Stimulated activated naive CD8-positive, alpha-beta T cell treated with anti-CD3 and anti-CD28 coated beads, Interleukin-15, amount 100 ng/mL, for 72 hours (primary cell): ENCODE results near the gene DLGAP4.

ENCODE experiments used
- ATAC-seq: fragments of 150-1000 bp; cut with Tn5 transposase; 2 replicates; pipeline ENCODE4 v1.10.0; 2021; ENCODE audit warnings: mild to moderate bottlenecking, moderate library complexity
- DNase-seq, 2 donors: peaks; one replicate each; pipeline ENCODE4 v3.0.0; 2021 to 2022
- H3K27ac Mint-ChIP-seq, 2 donors: one replicate each; pipeline ENCODE4 v1.8.0; 2022; ENCODE audit warnings: mild to moderate bottlenecking in 2 of 2, mixed read lengths in 2 of 2, moderate library complexity in 2 of 2
- H3K27me3 Mint-ChIP-seq: one replicate; pipeline ENCODE4 v1.8.0; 2022; ENCODE audit warnings: mixed read lengths
- H3K4me1 Mint-ChIP-seq: one replicate; pipeline ENCODE4 v1.8.0; 2022; ENCODE audit warnings: mild to moderate bottlenecking, mixed read lengths
- H3K4me3 Mint-ChIP-seq, 2 donors: one replicate each; pipeline ENCODE4 v1.8.0; 2022; ENCODE audit warnings: mild to moderate bottlenecking in 2 of 2, mixed read lengths in 2 of 2, moderate library complexity in 1 of 2
- H3K9me3 Mint-ChIP-seq, 2 donors: one replicate each; pipeline ENCODE4 v1.8.0; 2022; ENCODE audit warnings: mixed read lengths in 2 of 2

The DLGAP4 gene

DNA sequence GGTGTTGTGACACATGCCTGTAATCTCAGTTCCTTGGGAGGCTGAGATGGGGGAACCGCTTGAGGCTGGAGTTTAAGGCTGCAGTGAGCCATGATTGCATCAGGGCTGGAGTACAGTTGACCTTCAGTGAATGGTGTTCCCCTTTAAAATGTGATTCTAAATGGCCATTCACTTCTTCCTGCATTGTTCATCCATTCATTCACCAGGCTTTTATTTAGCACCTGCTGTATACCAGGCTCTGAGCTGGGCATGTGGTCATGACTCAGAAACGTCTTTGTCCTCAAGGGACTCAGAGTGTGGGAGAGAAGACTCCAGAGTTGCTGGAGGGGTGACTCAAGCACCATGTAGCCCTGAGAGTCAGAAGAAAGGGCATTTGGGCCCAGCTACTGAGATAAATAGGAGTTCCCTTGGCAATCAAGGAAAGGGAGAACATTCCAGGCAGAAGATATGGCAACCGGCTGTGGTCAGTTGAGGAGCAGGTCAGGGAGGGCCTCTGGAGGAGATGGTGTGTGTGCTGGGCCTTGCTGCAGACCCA is 101.1 kb downstream of the DLGAP4 start:
- H3K4me1 Mint-ChIP-seq = no peaks in the 10 kb centered on the region
- peak overlapping the region; percentile 3 to 42 for H3K27ac Mint-ChIP-seq
- H3K9me3 Mint-ChIP-seq = no peaks in the 10 kb centered on the region
- ATAC-seq = no peak
- peaks cover 17% of the 10 kb centered on the region for H3K27me3 Mint-ChIP-seq
- no peak overlapping the region for H3K4me3 Mint-ChIP-seq
- DNase-seq = no peak

DNA sequence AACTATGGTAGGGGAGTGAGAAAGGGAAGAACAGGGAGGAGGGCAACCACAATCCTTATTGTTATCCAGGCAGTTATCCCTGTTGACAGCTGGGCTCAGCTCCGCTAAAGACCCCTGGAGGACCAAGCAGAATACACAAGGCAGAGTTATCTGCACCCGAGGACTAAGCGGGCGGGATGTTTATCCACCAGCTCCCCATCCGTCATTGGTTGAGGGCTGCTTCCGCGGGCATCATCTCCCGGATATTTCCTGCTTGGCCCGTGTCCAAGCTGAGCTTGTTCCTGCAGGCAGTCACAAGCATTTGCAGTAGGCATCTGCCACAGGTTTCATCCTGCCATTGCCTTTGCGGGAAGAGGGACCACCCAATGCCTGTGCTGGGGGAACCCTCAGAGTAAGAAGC is 102.1 kb downstream of the DLGAP4 start:
- peaks cover 11% of the 10 kb centered on the region for H3K27me3 Mint-ChIP-seq
- H3K4me1 Mint-ChIP-seq = no peaks in the 10 kb centered on the region
- H3K4me3 Mint-ChIP-seq = no peak overlapping the region
- ATAC-seq (no peak), DNase-seq (no peak)
- H3K27ac Mint-ChIP-seq = no peak overlapping the region
- H3K9me3 Mint-ChIP-seq = no peaks in the 10 kb centered on the region

DNA sequence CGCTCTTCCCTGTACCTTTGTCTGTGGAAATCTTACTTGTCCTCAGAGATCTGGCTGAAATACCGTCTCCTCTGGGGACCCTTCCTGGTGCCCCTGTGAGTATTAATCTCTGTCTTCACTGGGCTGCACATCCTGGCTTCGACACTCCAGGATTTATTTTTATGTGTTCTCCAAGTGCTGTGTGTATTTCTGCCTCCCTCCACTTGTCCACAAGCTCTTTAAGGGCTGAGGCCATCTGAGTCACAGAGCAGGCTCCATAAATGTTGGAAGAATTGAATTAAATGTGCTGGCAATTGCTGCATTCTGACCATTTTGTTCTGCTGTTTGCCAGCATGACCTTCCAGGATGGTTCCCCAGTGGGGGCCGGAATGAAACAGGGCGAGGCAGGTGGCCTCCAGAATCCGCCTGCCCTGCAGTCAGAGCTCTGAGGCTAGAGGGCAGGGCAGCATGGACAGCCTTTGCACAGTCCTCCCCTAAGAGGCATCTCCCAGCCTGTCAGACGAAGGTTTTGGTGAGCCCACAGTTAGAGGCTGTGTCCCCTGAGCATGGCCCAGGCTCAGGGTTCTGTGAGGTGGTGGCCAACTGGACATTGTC is 105.8 kb downstream of the DLGAP4 start:
- H3K4me1 Mint-ChIP-seq = no peaks in the 10 kb centered on the region
- H3K4me3 Mint-ChIP-seq = no peak overlapping the region
- DNase-seq = no peak
- no peak for ATAC-seq
- peaks cover 8% of the 10 kb centered on the region for H3K27me3 Mint-ChIP-seq
- H3K27ac Mint-ChIP-seq = no peak overlapping the region
- no peaks in the 10 kb centered on the region for H3K9me3 Mint-ChIP-seq

DNA sequence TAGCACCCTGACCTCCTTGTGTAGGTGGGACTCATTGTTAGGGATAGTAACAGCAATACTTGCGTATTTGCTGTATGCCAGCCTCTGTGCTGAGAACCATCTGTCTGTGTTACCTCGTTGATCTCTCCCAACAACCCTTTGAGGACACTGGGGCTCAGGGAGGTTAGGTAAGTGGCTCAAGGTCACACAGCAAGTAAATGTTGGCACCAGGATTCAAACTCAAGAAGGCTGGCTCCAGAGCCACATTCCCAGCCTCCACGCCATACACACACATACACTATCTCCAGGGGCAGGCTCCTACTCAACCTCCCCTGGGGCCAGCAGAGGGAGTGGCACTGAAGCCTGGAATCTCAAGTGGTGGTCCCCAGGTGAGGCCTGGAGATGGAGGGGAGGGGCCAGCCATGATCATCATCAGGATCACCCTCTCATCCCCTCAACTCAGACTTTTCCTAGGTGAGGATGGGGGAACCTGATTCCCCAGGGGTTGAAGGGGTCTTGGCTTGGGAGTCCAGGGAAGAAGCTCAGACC is 109.4 kb downstream of the DLGAP4 start:
- ATAC-seq = no peak
- H3K4me1 Mint-ChIP-seq = no peaks in the 10 kb centered on the region
- DNase-seq = no peak
- H3K27ac Mint-ChIP-seq = no peak overlapping the region
- peaks cover 8% of the 10 kb centered on the region for H3K27me3 Mint-ChIP-seq
- no peaks in the 10 kb centered on the region for H3K9me3 Mint-ChIP-seq
- H3K4me3 Mint-ChIP-seq = no peak overlapping the region

DNA sequence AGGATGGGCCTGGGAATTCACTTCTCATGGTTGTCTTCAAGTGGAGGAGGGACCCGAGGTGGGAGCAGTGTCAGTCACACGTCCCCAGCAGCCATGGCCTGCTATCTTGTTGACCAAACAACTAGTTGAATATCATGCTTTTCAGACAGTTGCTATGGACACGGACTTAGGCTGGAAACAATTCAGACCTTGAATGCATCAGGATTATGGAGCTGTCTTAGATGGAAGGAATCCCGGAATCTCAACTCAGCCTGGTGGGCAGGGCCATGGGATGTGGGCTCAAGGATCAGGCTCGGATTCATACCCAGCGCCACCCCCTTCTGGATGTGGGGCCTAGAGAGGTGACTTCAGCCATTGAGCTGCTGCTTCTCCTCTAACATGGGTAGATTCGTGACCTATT is 112.6 kb downstream of the DLGAP4 start:
- peaks cover 14% of the 10 kb centered on the region for H3K27me3 Mint-ChIP-seq

DNA sequence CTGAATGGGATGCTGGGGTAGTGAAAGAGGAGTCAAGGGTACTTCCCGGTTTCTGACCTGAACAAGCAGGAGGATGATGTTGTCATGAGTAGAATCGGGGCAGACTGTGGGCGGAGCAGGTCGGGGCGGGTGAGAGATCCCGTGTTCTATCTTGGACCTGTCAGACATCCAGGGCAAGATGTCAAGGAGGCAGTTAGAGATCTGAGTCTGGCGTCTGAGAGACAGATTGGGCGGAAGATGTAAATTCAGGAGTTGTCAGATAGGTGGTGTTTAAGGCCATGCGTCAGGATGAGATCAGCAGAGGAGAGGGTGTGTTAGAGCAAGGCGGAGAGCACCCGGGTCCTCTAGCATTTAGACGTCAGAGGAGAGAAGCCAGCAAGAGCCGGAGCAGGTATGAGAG is 115.5 kb downstream of the DLGAP4 start:
- H3K27me3 Mint-ChIP-seq = peaks cover 24% of the 10 kb centered on the region
- H3K27ac Mint-ChIP-seq = no peak overlapping the region
- no peaks in the 10 kb centered on the region for H3K9me3 Mint-ChIP-seq
- DNase-seq = no peak
- no peaks in the 10 kb centered on the region for H3K4me1 Mint-ChIP-seq
- no peak for ATAC-seq
- no peak overlapping the region for H3K4me3 Mint-ChIP-seq

More for the DNA sequence above, 112.6 kb downstream of the DLGAP4 start:
- no peaks in the 10 kb centered on the region for H3K9me3 Mint-ChIP-seq
- no peaks in the 10 kb centered on the region for H3K4me1 Mint-ChIP-seq
- no peak overlapping the region for H3K27ac Mint-ChIP-seq
- ATAC-seq (no peak), DNase-seq (no peak)
- H3K4me3 Mint-ChIP-seq = no peak overlapping the region

DNA sequence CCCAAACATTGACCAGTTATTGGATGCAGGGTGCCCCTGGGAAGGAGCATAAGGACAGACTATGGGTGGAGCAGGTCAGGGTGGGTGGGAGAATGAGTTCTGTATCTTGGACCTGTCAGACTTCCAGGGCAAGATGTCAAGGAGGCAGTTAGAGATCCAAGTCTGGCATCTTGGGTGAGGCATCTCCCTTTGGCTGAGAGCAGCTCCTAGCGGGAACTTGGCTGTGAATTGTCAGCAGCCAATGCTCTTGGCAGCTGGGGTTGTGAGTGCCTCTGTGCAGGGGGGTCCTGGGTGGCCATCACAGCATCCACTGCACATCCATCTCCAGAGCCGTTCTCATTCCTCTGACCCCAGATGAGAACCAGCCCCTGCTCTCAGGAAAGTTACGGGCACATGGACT is 118.2 kb downstream of the DLGAP4 start:
- no peak overlapping the region for H3K27ac Mint-ChIP-seq
- H3K4me3 Mint-ChIP-seq = no peak overlapping the region
- H3K9me3 Mint-ChIP-seq = no peaks in the 10 kb centered on the region
- DNase-seq = no peak
- ATAC-seq = no peak
- peaks cover 30% of the 10 kb centered on the region for H3K27me3 Mint-ChIP-seq
- no peaks in the 10 kb centered on the region for H3K4me1 Mint-ChIP-seq

DNA sequence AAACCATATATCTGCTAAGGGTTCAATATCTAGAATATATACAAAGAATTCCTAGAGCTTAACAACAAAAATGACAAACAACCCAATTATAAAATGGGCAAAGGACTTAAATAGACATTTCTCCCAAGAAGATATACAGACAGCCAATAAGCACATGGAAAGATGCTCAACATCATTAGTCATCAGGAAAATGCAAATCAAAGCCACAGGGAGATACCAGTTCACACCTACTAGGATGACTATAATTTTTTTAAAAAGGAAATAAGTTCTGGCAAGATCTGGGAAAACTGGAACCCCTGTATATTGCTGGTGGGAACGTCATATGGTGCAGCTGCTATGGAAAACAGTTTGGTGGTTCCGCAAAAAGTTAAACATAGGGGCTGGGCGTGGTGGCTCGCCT is 119.0 kb downstream of the DLGAP4 start:
- no peak for ATAC-seq
- no peaks in the 10 kb centered on the region for H3K4me1 Mint-ChIP-seq
- no peak overlapping the region for H3K4me3 Mint-ChIP-seq
- DNase-seq = no peak
- H3K9me3 Mint-ChIP-seq = no peaks in the 10 kb centered on the region
- no peak overlapping the region for H3K27ac Mint-ChIP-seq
- peaks cover 23% of the 10 kb centered on the region for H3K27me3 Mint-ChIP-seq

DNA sequence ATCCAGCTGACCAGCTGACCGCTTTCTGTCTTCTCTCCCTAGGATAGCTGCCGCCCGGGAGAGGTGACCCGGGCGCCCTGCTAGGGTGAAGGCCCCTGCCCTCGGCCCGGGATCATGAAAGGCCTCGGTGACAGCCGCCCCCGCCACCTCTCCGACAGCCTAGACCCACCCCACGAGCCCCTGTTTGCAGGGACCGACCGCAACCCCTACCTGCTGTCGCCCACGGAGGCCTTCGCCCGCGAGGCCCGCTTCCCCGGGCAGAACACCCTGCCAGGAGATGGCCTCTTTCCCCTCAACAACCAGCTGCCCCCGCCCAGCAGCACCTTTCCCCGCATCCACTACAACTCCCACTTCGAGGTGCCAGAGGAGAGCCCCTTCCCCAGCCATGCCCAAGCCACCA is 125.5 kb downstream of the DLGAP4 start:
- DNase-seq = no peak
- Mint-ChIP-seq H3K27me3 (peaks cover 12% of the 10 kb centered on the region), H3K27ac (no peak overlapping the region), H3K4me1 (no peaks in the 10 kb centered on the region), H3K9me3 (no peaks in the 10 kb centered on the region), H3K4me3 (no peak overlapping the region)
- ATAC-seq = no peak

DNA sequence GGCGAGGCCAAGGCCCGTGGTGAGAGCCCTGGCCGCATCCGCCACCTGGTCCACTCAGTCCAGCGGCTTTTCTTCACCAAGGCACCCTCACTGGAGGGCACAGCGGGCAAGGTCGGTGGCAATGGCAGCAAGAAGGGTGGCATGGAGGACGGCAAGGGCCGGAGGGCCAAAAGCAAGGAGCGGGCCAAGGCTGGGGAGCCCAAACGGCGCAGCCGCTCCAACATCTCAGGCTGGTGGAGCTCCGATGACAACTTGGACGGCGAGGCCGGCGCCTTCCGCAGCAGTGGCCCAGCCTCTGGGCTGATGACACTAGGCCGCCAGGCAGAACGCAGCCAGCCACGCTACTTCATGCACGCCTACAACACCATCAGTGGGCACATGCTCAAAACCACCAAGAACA is 126.0 kb downstream of the DLGAP4 start:
- Mint-ChIP-seq H3K27ac (no peak overlapping the region), H3K4me3 (no peak overlapping the region), H3K4me1 (no peaks in the 10 kb centered on the region), H3K9me3 (no peaks in the 10 kb centered on the region), H3K27me3 (peaks cover 12% of the 10 kb centered on the region)
- no peak for ATAC-seq
- DNase-seq = no peak

DNA sequence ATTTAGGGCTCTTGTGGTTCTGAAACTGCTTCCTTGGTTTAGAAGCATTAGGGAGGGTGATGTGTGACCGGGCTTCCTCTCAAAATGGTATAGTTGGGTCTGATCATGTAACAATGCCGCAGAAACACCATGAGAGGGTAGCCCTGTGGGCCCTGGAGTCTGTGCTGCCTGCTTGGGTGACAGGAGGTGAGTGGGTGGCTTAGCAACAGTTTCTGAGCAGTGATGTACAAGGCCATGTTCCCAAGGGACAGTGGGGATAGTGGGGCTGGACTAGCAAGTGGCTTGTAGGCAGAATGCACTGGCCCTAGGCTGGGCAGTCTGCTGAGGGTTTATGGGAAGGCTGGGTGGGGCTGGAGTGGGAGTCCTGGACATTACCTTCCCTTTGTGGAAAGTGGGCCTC is 128.2 kb downstream of the DLGAP4 start:
- Mint-ChIP-seq H3K27me3 (peaks cover 17% of the 10 kb centered on the region), H3K4me3 (no peak overlapping the region), H3K9me3 (no peaks in the 10 kb centered on the region), H3K27ac (no peak overlapping the region), H3K4me1 (no peaks in the 10 kb centered on the region)
- DNase-seq = no peak
- ATAC-seq = no peak

DNA sequence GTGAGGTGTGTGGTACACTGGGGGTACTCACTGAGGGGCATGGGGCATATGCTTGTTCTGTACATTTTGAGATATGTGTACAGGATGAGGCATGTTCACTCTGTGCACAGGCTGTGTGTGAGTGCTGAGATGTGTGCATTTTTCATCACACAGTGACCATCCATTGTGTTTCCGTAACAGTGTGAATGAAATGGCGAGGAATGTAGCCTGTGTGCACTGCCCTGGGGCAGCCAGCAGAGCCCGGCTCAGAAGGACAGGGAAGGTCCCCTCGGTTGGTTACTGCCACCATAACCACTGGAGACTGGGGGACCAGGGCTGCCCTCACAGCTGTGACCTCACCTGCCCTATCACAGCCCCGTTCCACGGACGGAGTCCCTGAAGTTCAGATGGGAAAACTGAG is 129.0 kb downstream of the DLGAP4 start:
- Mint-ChIP-seq H3K4me1 (no peaks in the 10 kb centered on the region), H3K27ac (no peak overlapping the region), H3K9me3 (no peaks in the 10 kb centered on the region), H3K27me3 (peaks cover 17% of the 10 kb centered on the region), H3K4me3 (no peak overlapping the region)
- DNase-seq (no peak), ATAC-seq (no peak)

DNA sequence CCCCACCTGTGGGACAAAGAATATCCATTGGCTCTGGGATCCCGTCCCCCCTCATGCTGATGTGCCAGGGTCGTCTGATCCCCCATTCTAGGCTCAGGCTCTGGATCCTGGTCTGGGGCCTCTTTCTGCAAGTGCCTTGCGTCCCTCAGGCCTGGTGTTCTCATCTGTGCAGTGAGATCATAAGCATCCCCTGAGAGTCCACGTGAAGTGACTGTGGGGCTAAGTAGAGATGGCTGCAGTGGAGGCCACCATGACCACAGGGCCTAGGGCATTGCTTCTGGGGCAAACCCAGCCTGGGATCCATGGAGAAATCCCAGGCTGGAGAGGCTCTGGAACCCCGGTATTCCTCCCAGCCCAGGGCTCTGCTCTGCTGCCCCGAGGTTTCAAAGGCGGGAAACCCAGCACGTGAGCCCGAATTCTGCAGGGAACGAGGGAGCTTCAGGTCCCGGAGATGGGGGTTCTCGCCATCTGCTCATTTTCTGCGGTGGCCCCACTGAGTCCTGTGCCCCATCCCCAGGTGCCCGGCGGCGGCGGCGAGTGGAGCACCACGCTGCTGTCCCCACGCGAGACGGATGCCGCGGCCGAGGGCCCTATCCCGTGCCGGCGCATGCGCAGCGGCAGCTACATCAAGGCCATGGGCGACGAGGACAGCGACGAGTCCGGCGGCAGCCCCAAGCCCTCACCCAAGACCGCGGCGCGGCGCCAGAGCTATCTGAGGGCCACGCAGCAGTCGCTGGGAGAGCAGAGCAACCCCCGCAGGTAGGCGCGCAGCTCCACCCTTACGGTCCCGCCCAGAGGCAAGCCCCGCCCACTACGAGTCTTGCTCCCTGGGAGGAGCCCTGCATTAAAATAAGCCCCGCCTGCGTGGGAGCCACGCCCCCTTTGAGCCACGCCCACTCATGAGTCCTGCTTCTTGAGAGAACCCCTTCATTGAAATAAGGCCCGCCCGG is 129.7 kb downstream of the DLGAP4 start:
- Mint-ChIP-seq H3K27me3 (peaks cover 17% of the 10 kb centered on the region), H3K9me3 (no peaks in the 10 kb centered on the region), H3K27ac (no peak overlapping the region), H3K4me1 (no peaks in the 10 kb centered on the region), H3K4me3 (peak overlapping the region; percentile 58 to 68)
- ATAC-seq = peak; percentile 89
- DNase-seq = peak; percentile 79 to 86

DNA sequence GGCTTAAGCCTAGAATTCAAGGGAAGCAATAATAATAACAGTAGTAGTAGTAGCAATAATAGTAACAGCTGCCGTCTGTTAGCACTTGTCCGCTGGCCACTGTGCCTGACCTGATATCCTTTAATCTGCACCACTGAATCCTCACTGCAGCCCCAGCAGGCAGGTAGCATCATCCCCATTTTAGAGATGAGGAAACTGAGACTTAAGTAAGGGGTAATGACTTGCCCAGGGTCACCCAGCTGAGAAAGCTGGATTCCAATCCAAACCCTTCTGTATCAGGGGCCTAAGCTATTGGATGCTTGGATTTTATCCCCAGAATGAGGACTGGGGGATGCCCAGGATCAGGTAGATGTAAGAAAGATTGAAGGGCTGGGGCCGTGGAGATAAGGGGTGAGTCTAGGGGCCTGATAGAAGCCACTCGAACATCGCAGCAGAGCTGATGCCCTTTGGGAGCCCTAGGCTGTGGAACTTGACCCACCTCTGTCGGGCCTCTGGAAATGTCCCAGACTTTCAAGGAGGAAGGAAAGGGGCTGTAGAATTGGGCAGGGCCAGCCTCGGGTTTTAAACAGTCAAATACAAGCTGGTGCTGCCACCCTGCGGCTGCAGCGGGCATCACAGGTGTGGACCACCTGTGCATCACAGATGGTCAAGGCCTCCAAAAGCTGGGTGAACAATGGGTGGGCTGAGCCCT is 133.0 kb downstream of the DLGAP4 start:
- Mint-ChIP-seq H3K4me1 (no peaks in the 10 kb centered on the region), H3K27ac (no peak overlapping the region), H3K27me3 (peaks cover 17% of the 10 kb centered on the region), H3K4me3 (no peak overlapping the region), H3K9me3 (no peaks in the 10 kb centered on the region)
- DNase-seq (peak; percentile 63 to 69), ATAC-seq (peak; percentile 55)

DNA sequence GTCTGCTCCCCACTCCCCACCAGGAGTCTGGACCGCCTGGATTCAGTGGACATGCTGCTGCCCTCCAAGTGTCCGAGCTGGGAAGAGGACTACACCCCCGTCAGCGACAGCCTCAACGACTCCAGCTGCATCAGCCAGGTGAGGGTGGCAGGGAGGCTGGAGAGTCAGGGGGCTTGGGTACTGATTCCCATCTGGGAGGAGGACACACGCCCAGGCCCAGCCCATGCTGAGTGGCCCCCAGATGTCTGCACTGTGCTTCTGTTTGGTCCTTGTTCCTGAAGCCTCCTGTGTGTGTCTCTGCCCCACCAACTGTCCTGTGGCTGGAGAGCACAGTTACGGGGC is 133.6 kb downstream of the DLGAP4 start:
- Mint-ChIP-seq H3K9me3 (no peaks in the 10 kb centered on the region), H3K4me1 (no peaks in the 10 kb centered on the region), H3K4me3 (no peak overlapping the region), H3K27me3 (peaks cover 17% of the 10 kb centered on the region), H3K27ac (no peak overlapping the region)
- ATAC-seq (no peak), DNase-seq (no peak)
